GM21528 (cell line): ENCODE results near the gene SLC15A1.

Source experiments
- ATAC-seq: cut with Tn5 transposase; IDR thresholded peaks from one replicate; pipeline ENCODE4 v1.9.1; 2021; ENCODE audit warnings: mild to moderate bottlenecking, moderate library complexity; ENCODE audit not compliant: unreplicated experiment, low FRiP score

SLC15A1 gene

DNA sequence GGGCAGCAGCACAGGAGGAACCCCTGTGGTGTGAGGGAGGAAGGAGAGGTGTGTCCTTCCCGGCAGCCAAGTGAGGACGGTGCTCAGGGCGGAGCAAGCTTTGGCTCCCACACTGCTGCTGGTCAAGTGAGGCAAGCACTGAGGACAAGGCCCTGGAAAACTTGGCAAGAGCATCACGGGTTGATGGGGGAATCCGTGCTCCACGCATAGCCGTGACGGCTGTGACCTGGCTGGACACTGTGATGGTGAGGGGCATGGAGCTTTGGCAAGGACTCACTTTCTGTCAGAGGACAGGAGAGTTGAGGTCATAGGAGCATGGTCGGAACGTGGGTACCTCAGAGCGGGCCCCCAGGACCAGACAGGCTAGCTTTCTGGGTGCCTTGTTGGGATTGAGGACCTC lies 29.0 kb upstream of the SLC15A1 start:
- ATAC-seq = no peak

DNA sequence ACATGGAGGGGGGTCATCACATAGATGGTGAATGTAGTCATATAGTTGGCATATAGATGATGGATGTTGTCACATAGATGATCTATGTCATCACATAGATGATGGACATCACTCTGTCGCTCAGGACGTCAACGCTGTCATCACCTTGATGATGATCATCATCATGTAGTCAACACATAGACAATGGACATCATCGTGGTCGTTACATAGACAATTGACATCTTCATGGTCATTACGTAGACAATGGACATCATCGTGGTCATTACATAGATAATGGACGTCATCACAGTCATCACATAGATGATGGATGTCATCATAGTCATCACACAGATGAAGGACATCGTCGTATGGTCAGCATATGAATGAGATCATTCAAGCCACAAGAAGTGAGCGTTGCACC lies 28.6 kb upstream of the SLC15A1 start:
- no peak for ATAC-seq

DNA sequence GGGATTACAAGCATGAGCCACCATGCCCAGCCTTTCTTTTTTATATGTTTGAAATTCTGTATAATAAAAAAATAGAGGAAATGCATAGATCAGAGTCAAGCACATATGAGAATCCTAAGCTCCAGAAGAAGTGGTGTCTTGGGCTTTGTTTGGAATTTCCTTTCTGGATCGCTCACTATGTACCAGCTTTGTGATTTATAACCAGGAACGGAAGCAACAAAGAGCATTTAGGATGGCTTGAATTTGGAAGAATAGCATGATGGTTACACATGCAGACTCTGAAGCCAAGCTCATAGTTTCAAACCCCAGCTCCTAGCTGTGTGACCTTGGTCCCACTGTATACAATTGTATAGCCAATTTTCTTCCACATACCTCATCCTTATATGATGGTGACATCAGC lies 28.0 kb upstream of the SLC15A1 start:
- no peak for ATAC-seq

DNA sequence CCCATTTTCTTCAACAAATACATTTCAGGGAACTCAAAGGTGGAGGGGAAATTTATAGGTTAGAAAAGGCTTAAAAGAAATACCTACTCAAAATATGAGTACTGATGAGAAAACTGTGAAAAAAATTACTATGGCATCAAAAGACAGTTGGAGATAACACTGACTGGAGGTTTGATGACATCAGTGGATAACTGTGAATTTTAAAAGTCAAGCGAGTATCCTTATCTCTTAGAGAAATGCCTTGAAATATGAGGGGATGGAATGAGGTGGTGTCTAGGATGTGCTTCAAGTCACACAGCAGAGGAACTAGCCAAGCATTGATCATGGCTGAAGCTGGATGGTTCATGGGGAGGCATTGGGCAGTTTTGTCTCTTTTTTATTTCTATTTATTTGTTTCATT lies 27.2 kb upstream of the SLC15A1 start:
- no peak for ATAC-seq

DNA sequence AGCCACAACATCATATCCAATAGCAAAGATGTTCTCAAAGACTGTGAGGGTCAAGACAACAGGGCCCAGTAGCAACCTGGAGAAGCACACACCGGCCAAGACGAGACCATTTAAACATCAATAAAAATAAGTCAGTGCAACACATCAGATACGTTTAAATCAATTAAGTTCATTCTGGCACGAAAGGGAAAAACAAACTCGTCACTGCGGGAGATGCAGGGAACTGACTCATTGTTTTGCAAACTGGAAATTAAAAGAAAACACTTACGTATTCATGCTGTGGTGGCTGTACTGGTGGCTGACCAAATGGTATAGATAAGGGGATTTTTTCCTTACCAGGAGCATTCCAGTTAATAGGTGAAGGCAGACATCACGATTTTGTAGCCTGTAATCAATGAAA lies 26.3 kb upstream of the SLC15A1 start:
- no peak for ATAC-seq

DNA sequence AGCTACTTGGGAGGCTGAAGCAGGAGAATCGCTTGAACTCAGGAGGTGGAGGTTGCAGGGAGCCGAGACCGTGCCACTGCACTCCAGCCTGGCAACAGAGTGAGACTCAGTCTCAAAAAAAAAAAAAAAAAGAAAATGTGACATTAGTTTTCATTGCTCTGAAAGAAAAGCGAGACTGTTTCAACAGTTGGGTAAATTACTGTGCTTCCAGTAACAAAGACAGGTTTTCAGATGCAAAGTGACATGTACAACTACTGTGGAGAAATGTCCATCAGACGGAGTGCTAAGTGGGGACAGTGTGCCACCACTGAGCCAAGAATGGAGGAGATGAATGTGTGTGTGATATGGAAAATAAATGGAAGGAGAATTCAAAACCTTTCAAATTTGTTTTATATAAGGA lies 24.2 kb upstream of the SLC15A1 start:
- no peak for ATAC-seq

DNA sequence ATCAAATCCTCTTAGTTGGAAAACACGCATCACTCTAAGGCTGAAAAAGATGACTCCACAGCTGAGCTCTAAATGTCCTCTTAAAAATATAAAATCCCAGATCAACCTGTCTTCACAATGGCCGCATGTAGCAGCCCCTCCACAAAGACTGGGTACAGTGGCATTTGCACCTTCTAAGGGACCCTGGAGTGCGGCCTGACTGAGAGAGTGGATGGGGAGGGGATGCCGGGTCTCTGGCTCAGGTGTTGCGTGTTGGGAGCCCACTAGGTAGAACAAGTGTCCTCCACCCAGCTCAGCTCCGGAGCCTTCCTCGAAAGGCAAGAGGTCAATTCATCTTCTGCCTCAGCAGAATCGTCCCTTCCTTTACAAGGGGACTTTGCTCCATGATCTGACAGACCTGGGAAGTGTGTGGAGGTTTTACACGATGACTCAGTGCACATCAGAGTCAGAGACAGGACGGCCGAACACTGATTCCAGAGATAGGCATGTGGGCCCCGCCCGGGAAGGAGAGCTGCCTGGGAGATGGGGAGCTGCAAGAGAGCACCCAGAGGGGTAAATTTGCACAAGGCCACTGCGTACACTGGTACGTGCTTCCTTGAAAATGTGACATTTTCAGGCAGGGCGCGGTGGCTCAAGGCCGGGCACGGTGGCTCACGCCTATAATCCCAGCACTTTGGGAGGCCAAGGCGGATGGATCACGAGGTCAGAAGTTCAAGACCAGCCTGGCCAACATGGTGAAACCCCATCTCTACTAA lies 23.5 kb upstream of the SLC15A1 start:
- no peak for ATAC-seq

DNA sequence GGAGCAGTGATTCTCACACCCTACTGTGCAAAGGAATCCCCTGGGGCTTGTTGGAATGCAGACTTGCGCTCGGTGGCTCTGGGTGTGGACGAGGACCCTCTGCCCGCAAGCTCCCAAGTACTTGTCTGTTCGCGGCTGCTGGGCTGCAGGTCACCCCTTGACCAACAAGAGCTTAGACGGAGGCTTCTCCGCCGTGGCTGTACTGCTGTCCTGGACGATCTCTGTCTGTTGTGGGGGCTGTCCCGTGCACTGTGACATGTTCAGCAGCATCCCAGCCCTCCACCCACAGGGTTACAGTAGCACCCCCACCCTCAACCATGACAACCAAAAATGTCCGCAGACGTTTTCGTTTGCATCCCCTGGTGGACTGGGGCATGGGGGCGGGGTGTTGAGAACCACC lies 22.9 kb upstream of the SLC15A1 start:
- ATAC-seq = no peak

DNA sequence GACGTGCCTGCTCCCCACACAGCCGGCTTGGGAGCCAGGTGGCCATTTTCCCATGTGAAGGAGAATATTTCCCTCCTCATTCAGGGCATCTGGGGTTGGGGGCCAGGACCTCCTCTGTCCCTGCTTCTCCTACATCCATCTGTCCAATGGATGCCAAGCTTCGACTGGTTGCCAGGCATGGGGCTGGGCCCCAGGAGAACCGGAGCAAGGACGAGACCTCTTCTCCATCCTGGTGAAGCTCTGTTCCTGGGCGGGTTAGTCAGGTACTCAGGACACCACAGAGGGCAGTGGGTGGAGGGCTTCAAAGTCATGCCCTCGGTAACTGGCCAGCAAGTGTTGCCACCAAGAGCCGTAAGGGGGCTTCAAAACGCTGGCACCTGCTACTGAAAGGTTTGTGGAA lies 22.3 kb upstream of the SLC15A1 start:
- no peak for ATAC-seq

DNA sequence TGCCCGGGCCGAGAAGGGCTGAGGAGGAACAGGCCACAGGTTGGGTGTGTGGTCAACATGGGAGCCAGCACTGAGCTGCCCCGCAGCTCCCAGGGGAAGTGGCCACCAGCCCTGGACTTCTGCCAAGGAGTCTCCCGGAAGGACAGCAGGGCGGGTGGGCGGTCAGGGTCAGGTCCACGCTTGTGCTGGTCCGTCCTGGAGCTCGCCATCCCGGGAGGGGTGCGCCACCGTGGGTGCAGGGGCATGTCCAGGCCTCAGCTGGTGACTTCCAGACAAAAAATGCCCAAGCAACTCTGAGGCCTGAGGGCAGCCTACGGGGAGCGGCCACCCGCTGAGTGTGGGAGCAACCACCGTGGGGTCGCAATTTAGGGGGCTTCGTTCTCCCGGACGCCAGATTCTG lies 21.4 kb upstream of the SLC15A1 start:
- ATAC-seq = no peak

DNA sequence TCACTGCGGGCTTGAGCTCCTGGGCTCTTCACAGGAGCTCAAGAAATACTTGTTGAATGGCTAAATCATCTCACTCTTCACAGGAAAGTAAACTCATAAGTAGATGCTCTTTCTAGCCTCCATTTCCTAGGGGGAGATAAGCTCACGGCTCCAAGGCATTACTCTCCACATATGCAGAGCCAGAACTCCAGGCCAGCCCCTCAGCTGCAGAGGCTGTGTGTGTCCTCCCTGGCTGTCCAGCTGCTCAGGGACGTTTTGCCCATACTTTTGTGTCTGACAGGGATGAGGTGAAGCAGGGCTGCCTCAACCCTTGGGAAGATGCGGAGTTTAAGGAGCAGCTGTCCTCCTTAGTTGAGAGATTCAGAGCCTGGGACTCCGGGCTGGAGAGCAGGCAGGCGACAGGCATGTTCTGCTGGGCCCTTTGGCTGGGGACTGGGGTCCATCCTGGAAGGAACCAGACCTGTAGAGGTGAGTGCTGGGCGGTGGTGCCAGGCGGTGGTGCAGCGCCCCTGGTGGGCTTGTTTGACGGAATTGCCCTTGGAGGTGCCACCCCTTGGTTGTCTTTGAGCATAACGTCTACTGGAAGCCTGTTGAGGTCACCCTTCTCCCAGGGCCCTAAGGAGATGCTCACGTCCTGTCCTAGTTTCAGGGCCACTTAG lies 20.5 kb upstream of the SLC15A1 start:
- no peak for ATAC-seq

DNA sequence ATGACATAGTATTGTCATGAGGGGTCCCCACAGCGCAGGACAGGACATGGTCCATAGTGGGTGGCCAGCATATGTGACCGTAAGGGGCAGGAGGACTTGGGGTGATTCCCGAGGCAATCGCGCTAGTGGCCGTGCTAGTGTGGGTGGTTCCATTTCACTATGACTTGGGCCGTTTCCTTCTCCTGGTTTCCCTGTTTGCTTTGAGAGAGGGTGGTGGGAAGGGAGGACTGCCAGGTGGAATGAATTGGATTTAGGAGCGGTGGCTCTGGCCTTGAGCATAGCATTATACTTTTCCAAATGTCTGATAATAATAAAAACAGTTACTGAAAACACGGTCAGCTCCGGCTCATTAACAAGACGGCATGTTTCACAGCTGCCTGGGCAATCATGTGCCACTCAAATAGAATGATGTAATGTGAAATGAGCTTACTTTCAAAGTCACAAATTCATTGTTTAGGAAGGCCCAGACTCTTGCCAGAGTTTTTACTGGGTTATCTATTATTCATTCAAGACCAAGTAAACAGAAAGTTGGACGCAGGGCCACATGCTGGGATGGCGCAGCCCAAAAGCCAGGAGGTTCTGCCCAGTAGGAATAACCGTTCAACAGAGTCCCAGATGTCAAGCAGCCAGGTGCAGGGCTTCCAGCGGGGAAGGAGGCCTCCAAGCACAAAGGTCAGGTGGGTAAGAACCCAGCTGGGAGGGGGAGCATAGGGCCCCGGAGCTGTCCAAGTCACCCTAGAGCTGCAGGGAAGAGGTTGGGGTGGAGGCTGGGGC lies 19.6 kb upstream of the SLC15A1 start:
- no peak for ATAC-seq

DNA sequence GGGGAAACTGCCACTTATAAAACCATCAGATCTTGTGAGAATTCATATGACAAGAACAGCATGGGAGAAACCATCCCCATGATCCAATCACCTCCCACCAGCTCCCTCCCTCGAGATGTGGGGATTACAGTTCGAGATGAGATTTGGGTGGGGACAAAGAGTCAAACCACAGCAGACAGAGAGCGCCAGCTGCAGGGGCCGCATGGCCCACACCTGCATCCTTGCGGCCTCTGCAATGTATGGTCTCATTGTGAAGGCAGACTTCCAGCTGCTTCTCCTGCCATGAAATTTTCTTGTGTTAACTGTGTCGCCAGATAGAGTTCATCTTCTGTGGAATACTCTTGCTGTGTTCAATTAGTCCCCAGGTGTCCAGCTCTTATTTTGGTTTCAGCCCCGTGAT lies 17.3 kb upstream of the SLC15A1 start:
- no peak for ATAC-seq

DNA sequence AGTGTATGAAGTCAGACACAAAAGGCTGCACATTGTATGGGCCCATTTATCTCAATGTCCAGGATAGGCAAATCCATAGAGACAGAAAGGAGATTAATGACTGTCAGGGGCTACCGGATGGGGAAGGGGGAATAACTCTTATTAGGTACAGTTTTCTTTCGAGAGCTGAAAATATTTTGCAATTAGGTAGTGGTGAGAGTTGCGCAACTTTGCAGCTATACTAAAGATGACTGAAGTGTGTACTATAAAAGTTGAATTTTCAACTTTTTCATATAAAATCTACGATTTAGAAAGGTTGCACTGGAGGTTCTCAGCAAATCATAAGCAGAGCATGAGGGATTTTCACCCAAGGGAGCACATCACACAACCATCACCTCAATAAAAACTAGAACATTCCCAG lies 16.1 kb upstream of the SLC15A1 start:
- no peak for ATAC-seq

DNA sequence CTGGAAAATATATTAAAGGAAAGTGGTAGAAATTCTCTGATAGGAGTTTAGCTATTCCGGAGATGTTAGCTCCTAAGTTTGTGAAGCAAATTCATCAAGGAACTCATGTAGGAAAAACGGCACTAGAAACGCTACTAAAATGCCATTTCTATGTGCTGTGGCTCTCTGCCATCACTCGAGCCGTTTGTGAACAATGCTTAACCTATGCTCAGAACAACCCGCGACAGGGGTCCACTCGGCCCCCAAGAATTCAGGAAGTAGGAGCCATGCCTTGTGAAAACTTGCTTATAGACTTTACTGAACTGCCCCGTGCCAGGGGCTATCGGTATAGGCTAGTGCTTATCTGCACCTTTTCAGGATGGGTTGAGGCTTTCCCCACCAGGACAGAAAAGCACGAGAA lies 14.2 kb upstream of the SLC15A1 start:
- ATAC-seq = no peak

DNA sequence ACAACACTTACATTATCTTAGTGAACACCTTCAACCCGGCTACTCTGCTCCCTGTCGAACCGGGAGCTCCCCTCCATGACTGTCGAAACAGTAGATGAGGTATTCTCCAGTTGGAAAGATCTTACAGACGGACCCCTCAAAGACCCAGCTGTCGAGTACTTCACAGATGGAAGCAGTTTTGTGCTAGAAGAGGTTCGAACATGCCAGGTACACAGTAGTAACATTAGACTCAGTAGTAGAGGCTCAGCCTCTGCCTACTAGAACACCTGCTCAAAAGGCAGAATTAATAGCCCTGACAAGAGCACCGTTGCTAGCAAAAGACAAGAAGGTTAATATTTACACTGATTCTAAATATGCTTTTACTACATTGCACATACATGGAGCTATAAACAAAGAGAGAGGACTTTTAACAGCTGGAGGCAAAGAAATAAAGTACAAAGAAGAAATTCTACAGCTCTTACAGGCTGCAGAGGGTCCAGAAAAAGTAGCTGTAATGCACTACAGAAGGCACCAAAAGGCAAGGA lies 13.6 kb upstream of the SLC15A1 start:
- no peak for ATAC-seq

DNA sequence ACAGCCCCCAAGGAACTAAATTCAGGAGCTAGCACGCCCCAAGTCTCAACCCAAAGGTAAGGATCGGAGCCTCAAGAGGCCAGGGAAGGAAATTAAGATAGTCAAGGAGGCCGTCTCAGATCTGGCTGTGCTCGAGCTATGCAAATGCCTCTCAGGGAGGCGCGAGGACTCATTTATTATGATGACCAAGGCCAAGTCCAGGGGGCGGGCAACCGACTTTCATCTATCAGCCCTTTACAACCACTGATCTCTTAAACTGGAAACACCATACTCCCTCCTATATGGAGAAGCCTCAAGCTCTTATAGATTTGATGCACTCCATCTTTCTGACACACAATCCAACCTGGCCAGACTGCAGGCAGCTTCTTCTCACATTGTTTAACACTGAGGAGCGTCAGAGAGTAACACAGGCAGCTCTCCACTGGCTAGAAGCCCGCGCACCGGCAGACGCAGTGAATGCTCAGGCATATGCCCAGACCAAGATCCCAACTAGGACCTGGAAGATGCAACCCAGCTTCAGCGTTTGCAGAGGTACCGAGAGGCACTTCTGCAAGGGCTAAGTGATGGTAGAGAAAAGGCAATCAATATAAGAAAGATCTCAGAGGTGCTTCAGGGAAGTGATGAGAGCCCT lies 9.6 kb upstream of the SLC15A1 start:
- ATAC-seq = no peak

DNA sequence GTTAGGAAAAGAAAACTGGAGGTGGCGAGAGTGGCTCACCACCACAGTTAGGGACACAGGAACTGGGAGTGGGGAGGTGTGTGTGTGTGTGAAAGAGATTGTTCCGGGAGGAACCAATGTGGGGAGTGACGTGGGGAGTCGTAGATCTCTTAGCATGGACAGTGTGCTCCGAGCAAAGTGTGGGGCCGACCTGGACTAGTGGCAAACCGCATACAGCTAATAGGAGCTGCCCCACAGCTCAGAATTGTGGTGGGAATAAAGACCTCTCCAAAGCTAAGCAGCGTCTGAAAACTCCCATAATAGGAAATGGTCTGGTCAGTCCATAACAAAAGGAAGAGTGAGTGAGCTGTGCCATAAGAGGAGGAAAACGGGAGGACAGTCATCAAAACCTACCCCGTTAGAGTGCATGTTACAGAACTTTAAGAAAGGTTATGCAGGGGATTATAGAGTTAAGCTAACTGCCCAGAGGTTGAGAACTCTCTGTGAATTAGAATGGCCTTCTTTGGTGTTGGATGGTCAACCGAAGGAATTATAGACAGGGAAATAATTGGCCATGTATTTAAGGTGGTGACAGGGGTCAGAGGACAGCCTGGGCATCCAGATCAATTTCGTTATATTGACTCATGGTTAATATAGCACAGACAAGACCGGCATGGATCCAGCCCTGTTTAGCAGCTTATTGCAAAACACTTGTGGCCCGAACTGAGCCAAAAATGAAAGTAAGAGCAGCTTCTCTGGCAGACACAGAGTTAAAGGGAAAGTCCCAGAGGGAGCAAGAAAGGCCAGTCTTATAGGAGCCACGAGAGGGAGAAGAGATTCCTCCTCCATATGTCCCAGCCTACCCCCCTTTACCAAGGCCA lies 8.9 kb upstream of the SLC15A1 start:
- ATAC-seq = no peak

DNA sequence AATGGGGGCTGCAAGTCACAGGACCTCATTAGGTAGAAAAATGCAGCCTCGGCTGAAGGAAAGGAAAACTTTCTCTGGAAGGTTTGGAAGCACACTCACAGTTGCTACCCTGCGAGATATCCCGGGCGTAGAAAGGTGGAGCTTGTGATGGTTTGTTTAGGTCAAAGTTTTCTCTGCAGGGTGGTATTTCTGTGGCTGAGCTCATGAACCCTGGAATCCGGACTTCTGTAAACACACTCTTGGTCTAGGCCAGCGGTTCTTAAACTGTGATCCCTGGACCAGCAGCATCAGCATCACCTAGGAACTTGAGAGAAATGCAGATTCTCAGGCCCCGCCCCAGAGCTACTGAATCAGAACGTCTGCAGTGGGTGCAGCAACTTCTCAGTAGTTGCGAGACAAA lies 3.3 kb upstream of the SLC15A1 start:
- no peak for ATAC-seq

DNA sequence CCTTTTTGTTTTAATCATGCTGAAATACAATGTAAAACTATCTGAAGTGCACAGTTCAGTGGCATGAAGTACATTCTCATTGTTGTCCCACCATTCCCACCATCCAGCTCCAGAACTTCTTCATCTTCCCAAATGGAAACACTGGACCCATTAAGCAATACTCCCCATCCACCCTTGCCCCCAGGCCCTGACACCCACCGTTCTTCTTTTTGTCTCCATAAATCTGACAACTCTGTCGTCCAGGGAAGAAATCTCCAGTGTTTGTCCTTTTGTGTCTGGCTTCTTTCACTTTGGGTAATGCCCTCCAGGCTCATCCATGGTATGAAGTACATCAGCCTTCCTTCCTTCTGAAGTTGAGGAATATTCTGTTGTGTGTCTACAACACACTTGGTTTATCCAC lies 2.6 kb upstream of the SLC15A1 start:
- ATAC-seq = no peak
